HEK293 (cell line): ENCODE measurements around the gene PPFIA1.

Source experiments
- CTCF ChIA-PET: fragments of 350-600 bp; formaldehyde crosslinking; extraction: SDS; loops from one replicate; lab custom pipeline; 2021; ENCODE audit warnings: antibody characterized with exemption; lab: Yijun Ruan, JAX
- POLR2A ChIA-PET: fragments of 300-600 bp; formaldehyde crosslinking; extraction: SDS; loops from one replicate; lab custom pipeline; 2020; ENCODE audit warnings: antibody characterized with exemption, inconsistent platforms; lab: Yijun Ruan, JAX
- H3K27ac ChIP-seq: fragments of 200-500 bp; sonication (Bioruptor generic); 2 replicates; pipeline ENCODE4 v1.5.1; 2014; ENCODE audit warnings: low read depth, low read length, control low read depth, inconsistent platforms; ENCODE audit errors: extremely low read depth
- H3K36me3 ChIP-seq, 2 experiments: fragments of 200-500 bp in 1 of 2; sonication (Bioruptor generic) in 1 of 2; 1 replicate in 1 of 2; 2 replicates in 1 of 2; pipeline ENCODE4 v1.5.1; 2014 to 2017; ENCODE audit warnings: inconsistent platforms in 2 of 2, low read length in 2 of 2; ENCODE audit not compliant: control insufficient read depth in 2 of 2, insufficient read depth in 1 of 2
- H3K4me1 ChIP-seq: fragments of 200-500 bp; sonication (Bioruptor generic); 2 replicates; pipeline ENCODE4 v1.5.1; 2014; ENCODE audit warnings: mild to moderate bottlenecking, low read length, inconsistent platforms; ENCODE audit not compliant: control insufficient read depth, insufficient read depth
- H3K4me3 ChIP-seq: 2 replicates; pipeline ENCODE4 v1.5.1; 2011; ENCODE audit warnings: low read depth, mild to moderate bottlenecking, control low read depth, low read length, moderate library complexity
- H3K9me3 ChIP-seq: fragments of 200-500 bp; sonication (Bioruptor generic); 2 replicates; pipeline ENCODE4 v1.5.1; 2014; ENCODE audit warnings: low read depth, low read length, inconsistent platforms; ENCODE audit not compliant: control insufficient read depth, insufficient read depth
- ATF2 ChIP-seq: fragments of 450-650 bp; formaldehyde crosslinking; IDR thresholded peaks from 2 replicates; pipeline ENCODE4 v1.5.1; 2016; ENCODE audit warnings: missing biosample characterization, missing genetic modification characterization, low read depth
- GLIS2 ChIP-seq: fragments of 450-650 bp; formaldehyde crosslinking; IDR thresholded peaks from 2 replicates; pipeline ENCODE4 v1.5.1; 2016; ENCODE audit warnings: missing biosample characterization, missing genetic modification characterization
- HIC1 ChIP-seq: fragments of 450-650 bp; formaldehyde crosslinking; IDR thresholded peaks from 2 replicates; pipeline ENCODE4 v1.5.1; 2016; ENCODE audit warnings: missing biosample characterization, missing genetic modification characterization
- INSM2 ChIP-seq: fragments of 450-650 bp; formaldehyde crosslinking; IDR thresholded peaks from 2 replicates; pipeline ENCODE4 v1.5.1; 2016; ENCODE audit warnings: missing biosample characterization, missing genetic modification characterization
- KLF7 ChIP-seq: fragments of 450-650 bp; formaldehyde crosslinking; IDR thresholded peaks from 2 replicates; pipeline ENCODE4 v1.5.1; 2016; ENCODE audit warnings: missing biosample characterization, missing genetic modification characterization, borderline replicate concordance
- MZF1 ChIP-seq: fragments of 450-650 bp; formaldehyde crosslinking; IDR thresholded peaks from 2 replicates; pipeline ENCODE4 v1.5.1; 2017; ENCODE audit warnings: missing biosample characterization, missing genetic modification characterization, borderline replicate concordance
- OSR2 ChIP-seq: fragments of 450-650 bp; formaldehyde crosslinking; IDR thresholded peaks from 2 replicates; pipeline ENCODE4 v1.5.1; 2016; ENCODE audit warnings: missing biosample characterization, missing genetic modification characterization
- PRDM1 ChIP-seq: fragments of 450-650 bp; formaldehyde crosslinking; IDR thresholded peaks from 2 replicates; pipeline ENCODE4; 2016; ENCODE audit warnings: missing biosample characterization, missing genetic modification characterization
- RBAK ChIP-seq: fragments of 450-650 bp; formaldehyde crosslinking; IDR thresholded peaks from 2 replicates; pipeline ENCODE4 v1.5.1; 2016; ENCODE audit warnings: missing biosample characterization, missing genetic modification characterization
- SCRT2 ChIP-seq: fragments of 450-650 bp; formaldehyde crosslinking; IDR thresholded peaks from 2 replicates; pipeline ENCODE4 v1.5.1; 2016; ENCODE audit warnings: missing biosample characterization, missing genetic modification characterization
- SP2 ChIP-seq: fragments of 450-650 bp; formaldehyde crosslinking; IDR thresholded peaks from 2 replicates; pipeline ENCODE4 v1.5.1; 2016; ENCODE audit warnings: missing biosample characterization, missing genetic modification characterization
- SP7 ChIP-seq: fragments of 450-650 bp; formaldehyde crosslinking; IDR thresholded peaks from 2 replicates; pipeline ENCODE4 v1.5.1; 2016; ENCODE audit warnings: missing biosample characterization, missing genetic modification characterization
- ZBTB10 ChIP-seq: fragments of 450-650 bp; formaldehyde crosslinking; IDR thresholded peaks from 2 replicates; pipeline ENCODE4 v1.5.1; 2016; ENCODE audit warnings: missing biosample characterization, missing genetic modification characterization
- ZBTB17 ChIP-seq: fragments of 450-650 bp; formaldehyde crosslinking; IDR thresholded peaks from 2 replicates; pipeline ENCODE4 v1.5.1; 2016; ENCODE audit warnings: missing biosample characterization, missing genetic modification characterization
- ZFP37 ChIP-seq: fragments of 450-650 bp; formaldehyde crosslinking; IDR thresholded peaks from 2 replicates; pipeline ENCODE4 v1.5.1; 2016; ENCODE audit warnings: missing biosample characterization, missing genetic modification characterization
- ZNF133 ChIP-seq: fragments of 450-650 bp; formaldehyde crosslinking; IDR thresholded peaks from 2 replicates; pipeline ENCODE4 v1.5.1; 2016; ENCODE audit warnings: missing biosample characterization, missing genetic modification characterization
- ZNF174 ChIP-seq: fragments of 450-650 bp; formaldehyde crosslinking; IDR thresholded peaks from 2 replicates; pipeline ENCODE4 v1.5.0; 2017; ENCODE audit warnings: missing biosample characterization, mild to moderate bottlenecking, missing genetic modification characterization
- ZNF221 ChIP-seq: fragments of 450-650 bp; formaldehyde crosslinking; IDR thresholded peaks from 2 replicates; pipeline ENCODE4 v1.5.1; 2017; ENCODE audit warnings: missing biosample characterization, missing genetic modification characterization, borderline replicate concordance
- ZNF398 ChIP-seq: fragments of 450-650 bp; formaldehyde crosslinking; IDR thresholded peaks from 2 replicates; pipeline ENCODE4 v1.5.1; 2017; ENCODE audit warnings: missing biosample characterization, missing genetic modification characterization
- ZNF473 ChIP-seq: fragments of 450-650 bp; formaldehyde crosslinking; IDR thresholded peaks from 2 replicates; pipeline ENCODE4 v1.5.1; 2017; ENCODE audit warnings: missing biosample characterization, missing genetic modification characterization
- ZNF626 ChIP-seq: fragments of 450-650 bp; sonication (Bioruptor Pico); formaldehyde crosslinking; IDR thresholded peaks from 2 replicates; pipeline ENCODE4 v1.5.1; 2018; ENCODE audit warnings: missing biosample characterization, missing genetic modification characterization, inconsistent platforms
- TF ChIP-seq, protein P1 (sequence below): fragments of 450-650 bp; formaldehyde crosslinking; IDR thresholded peaks from 2 replicates; pipeline ENCODE4 v1.5.1; 2017; ENCODE audit warnings: missing biosample characterization, missing genetic modification characterization
- TF ChIP-seq, protein P2 (sequence below): fragments of 450-650 bp; formaldehyde crosslinking; IDR thresholded peaks from 2 replicates; pipeline ENCODE4 v1.5.1; 2017; ENCODE audit warnings: missing biosample characterization, missing genetic modification characterization

The PPFIA1 gene

GRCh38 chr11:70348608-70349007, 78.1 kb downstream of the PPFIA1 start:
- Histone ChIP-seq H3K27ac (no peak overlapping the region), H3K4me1 (no peaks in the 10 kb centered on the region), H3K36me3 (peaks cover 20 to 84% of the 10 kb centered on the region in 2 experiments), H3K4me3 (no peak overlapping the region), H3K9me3 (no peaks in the 10 kb centered on the region)
- POLR2A ChIA-PET: no interaction called here
- TF ChIP-seq PRDM1 (tag by site-specific recombination): no peak
- no peak for TF ChIP-seq SP2 (tag by site-specific recombination)
- TF ChIP-seq OSR2 (tag by site-specific recombination): no peak
- TF ChIP-seq INSM2 (tag by site-specific recombination): no peak
- no peak for TF ChIP-seq ZNF221
- no peak for TF ChIP-seq ZNF626 (tag by site-specific recombination)
- TF ChIP-seq, protein P1, sequence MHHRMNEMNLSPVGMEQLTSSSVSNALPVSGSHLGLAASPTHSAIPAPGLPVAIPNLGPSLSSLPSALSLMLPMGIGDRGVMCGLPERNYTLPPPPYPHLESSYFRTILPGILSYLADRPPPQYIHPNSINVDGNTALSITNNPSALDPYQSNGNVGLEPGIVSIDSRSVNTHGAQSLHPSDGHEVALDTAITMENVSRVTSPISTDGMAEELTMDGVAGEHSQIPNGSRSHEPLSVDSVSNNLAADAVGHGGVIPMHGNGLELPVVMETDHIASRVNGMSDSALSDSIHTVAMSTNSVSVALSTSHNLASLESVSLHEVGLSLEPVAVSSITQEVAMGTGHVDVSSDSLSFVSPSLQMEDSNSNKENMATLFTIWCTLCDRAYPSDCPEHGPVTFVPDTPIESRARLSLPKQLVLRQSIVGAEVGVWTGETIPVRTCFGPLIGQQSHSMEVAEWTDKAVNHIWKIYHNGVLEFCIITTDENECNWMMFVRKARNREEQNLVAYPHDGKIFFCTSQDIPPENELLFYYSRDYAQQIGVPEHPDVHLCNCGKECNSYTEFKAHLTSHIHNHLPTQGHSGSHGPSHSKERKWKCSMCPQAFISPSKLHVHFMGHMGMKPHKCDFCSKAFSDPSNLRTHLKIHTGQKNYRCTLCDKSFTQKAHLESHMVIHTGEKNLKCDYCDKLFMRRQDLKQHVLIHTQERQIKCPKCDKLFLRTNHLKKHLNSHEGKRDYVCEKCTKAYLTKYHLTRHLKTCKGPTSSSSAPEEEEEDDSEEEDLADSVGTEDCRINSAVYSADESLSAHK (tag by site-specific recombination): no peak
- TF ChIP-seq ZNF174: no peak
- TF ChIP-seq ZNF133 (tag by site-specific recombination): no peak
- TF ChIP-seq SP7 (tag by site-specific recombination): no peak
- TF ChIP-seq GLIS2 (tag by site-specific recombination): no peak
- TF ChIP-seq HIC1 (tag by site-specific recombination): no peak
- TF ChIP-seq ZBTB10 (tag by site-specific recombination): no peak
- TF ChIP-seq ZNF473 (tag by site-specific recombination): no peak
- CTCF ChIA-PET: no interaction called here

DNA sequence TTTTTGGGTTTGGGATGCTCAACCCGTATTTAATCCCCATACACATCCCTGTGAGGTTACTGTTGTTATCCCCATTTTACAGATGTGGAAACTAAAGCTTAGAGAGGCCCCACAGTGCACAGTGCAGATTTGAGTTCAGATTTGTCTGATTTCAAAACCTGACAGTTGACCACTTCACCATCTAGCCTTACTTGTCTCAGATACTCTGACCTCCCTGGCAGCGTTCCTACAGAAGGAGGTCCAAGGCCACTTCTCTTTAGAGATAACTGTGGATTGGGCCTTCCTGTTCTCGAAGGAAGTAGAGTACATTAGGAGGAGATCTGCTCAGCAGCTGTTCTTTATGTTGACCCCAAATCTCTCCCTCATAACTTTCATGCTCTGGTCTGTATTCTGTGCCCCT, 81.2 kb downstream of the PPFIA1 start:
- ChIA-PET CTCF (interaction anchor here (0.7 kb wide), 1 partner anchor 702 kb away, joined by 3 read pairs; no protein-coding TSS in a partner anchor), POLR2A (no interaction called here)
- H3K4me3 ChIP-seq: no peak overlapping the region
- no peaks in the 10 kb centered on the region for H3K9me3 ChIP-seq
- H3K36me3 ChIP-seq: peaks cover 16 to 88% of the 10 kb centered on the region in 2 experiments
- H3K27ac ChIP-seq: no peak overlapping the region
- H3K4me1 ChIP-seq: no peaks in the 10 kb centered on the region
- no peak for TF ChIP-seq RBAK
- no peak for TF ChIP-seq SP2 (tag by site-specific recombination)
- no peak for TF ChIP-seq ZNF398 (tag by site-specific recombination)
- TF ChIP-seq ZFP37: no peak
- TF ChIP-seq ATF2 (tag by site-specific recombination): no peak
- TF ChIP-seq KLF7 (tag by site-specific recombination): no peak
- TF ChIP-seq, protein P2, sequence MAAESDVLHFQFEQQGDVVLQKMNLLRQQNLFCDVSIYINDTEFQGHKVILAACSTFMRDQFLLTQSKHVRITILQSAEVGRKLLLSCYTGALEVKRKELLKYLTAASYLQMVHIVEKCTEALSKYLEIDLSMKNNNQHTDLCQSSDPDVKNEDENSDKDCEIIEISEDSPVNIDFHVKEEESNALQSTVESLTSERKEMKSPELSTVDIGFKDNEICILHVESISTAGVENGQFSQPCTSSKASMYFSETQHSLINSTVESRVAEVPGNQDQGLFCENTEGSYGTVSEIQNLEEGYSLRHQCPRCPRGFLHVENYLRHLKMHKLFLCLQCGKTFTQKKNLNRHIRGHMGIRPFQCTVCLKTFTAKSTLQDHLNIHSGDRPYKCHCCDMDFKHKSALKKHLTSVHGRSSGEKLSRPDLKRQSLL: no peak
- TF ChIP-seq MZF1 (tag by site-specific recombination): no peak
- no peak for TF ChIP-seq ZBTB17 (tag by site-specific recombination)
- TF ChIP-seq SCRT2: no peak
